ENCODE results near the gene NDUFB7.
"Not testable (repeated sequence)": the region's sequence is repeated elsewhere in the genome, so short reads cannot be mapped to it uniquely, and the experiment has no call there.

Gene NDUFB7

DNA sequence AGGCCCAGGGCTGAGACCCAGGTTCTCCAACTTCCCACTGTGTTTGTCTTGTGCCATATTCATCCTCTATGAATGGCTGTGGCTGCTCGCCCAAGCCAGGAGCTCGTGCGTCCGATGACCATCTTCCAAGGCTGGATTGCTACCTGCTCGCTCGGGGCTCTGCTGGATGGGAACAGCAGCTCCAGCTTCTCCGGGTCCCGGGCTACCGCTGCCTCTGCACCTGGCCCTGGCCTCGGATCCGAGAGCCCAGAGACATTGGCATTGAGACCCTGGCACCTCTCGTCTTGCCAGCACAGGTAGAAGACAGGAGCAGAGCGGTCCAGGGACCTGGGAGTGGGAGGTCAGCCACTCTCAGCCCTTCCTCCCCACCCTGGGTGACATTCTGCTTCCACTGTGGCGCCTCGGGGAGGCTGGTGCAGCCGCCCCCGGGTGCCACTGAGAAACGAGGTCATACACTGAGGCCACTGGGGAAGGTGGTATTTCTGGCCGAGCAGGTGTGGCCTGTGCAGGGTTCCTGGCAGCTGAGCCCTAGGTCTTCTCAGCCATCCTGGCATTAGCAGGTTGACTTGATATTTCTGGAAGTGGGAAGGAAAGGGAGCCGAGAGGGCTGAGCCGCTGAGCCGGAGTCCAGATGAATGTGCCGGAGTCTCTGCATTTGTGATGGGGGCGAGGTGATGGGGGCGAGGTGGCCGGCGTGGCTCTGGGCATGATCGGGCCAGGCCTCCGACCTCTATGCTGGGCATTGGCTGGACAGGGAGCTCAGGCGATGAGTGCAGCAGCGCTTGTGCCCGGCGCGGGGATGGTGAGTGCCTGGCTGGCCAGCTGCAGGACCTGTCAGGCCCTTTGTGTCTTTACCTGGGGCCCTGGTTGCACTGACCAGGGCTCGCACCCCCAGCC, 18.6 kb downstream of the NDUFB7 start:
- no peak for DNase-seq

DNA sequence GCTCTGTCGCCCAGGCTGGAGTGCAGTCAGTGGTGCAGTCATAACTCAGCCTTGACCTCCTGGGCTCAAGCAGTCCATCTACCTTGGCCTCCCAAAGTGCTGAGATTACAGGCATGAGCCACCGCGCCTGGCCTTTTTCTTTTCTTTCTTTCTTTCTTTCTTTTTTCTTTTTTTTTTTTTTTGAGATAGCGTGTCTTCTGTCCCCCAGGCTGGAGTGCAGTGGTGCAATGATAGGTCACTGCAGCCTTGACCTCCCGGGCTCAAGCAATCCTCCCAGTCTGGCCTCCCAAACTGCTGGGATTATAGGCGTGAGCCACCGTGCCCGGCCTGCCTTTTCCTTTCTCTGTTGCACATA, 19.9 kb downstream of the NDUFB7 start:
- not testable (repeated sequence) for DNase-seq

DNA sequence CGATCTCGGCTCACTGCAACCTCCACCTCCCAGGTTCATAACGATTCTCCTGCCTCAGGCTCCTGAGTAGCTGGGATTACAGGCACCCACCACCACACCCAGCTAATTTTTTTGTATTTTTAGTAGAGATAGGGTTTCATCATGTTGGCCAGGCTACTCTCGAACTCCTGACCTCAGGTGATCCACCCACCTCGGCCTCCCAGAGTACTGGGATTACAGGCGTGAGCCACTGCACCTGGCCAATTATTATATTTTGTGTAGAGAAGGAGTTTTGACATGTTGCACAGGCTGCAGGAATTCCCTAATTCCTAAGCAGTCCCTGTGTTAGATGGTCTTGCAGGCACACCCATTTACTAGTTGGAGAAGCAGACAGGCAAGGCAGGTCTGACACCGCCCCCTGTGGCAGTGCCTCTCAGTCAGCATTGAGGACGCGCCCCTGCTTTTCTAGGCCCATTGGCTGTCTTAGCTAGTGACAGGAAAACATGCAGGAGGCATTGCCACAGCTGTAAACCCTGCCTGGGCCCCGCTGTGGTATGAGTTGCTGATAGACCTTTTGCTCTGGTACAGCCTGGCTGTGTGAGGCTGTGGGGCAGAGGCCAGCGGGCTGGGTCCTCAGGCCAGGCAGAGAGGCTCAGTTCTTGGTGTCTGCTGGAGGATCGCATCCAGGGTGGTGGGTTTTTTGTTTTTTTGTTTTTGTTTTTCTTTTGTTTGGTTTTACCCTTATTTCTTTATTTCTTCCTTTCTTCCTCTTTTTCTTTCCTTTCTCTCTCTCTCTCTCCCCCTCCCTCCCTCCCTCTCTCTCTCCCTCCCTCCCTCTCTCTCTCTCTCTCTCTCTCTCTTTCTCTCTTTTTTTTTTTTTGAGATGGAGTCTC, 20.5 kb downstream of the NDUFB7 start:
- peak; percentile 84 for DNase-seq

DNA sequence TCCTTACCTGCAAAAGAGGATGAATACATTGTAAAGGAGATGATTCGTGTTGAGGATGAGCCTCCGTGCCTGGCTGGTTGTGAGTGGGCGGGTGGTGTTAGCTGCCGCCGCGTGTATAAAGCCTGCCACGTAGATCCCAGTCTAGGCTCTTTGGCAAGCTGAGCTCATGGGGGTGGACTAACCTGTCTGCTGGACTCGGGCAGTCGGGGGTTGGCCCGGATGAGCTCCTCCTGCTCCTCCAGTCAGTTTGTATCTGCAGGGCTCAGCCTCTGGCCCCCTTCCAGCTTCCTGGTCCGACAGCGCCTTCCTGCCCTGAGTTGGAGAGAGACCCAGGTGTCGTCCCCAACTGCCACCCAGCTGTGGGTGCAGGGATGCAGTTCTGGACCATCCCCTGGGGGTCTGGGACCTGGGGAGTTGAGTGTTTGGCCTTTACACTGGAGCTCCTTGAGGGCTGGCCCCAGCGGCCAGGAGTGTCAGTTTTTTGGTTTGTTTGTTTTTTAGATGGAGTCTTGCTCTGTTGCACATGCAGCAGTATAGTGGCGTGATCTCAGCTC, 21.6 kb downstream of the NDUFB7 start:
- DNase-seq = no peak

DNA sequence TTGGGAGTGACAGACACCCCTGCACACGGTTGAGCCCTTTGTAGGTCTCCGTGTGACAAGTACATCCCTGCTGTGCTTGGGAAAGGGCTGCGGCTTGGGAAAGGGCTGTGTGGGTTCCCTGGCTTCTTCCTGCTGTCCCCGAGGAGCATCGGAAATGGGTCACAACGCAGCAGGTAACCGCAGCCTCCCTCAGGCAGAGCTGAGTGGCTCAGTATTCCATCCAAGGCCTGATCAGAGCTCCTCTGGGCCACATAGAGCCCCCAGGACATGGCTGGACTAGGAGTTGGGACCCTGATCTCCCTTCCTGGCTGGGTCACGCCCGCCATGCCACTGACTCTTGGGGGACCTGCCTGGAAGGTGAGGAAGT, 26.2 kb downstream of the NDUFB7 start:
- DNase-seq = no peak

DNA sequence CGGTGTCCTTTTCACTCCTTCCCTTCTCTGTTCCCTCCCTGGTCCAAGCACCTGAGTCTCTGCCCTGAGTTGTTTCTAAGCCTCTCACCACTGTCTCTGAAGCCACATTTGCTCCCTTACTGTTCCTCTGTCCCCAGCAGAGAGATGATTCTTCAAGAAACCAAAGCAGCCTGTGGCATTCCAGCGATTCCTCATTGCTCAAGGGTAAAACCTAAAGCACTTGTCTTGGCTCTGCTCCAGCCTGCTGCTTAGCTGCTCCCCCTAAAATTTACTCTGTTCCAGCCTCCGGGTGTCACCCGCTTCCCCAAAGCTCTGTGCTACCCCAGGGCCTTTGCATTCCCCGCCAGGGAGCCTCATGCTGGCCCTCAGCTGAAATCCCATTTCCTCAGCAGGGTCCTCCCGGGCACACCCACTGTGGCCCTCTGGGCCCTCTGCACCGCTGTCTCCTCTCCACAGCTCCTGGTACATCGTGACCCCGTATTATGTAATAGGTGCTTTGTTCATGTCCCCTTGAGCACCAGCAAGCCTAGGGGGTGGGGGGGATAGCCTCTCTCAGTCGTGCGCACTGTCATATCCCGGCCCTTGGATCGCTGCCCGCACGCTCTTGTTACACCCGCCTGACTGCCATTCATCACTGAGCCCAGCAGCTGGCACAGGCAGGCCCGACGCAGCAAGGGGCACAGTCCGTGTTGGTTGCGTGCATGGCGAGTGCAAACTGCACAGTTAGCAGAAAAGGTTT, 26.7 kb downstream of the NDUFB7 start:
- no peak for DNase-seq

DNA sequence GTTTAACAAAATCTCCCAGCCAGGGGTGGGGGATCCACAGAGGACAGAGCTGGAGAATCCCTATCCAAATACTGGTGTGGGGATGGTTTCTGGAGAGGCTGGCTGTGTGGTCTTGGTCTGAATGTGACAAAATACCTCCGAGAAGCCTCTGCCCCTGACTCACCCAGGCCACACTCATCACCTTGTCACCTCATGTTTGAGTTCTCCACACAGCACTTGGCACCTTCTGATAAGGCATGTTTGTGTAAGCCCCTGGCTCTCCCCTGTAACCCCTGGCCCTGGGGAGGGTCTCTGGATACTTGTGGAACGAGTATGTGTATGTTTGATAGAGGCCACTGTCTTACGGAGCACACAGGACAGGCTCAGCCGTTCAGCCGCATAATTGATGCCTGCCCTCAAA, 27.8 kb downstream of the NDUFB7 start:
- DNase-seq = no peak

DNA sequence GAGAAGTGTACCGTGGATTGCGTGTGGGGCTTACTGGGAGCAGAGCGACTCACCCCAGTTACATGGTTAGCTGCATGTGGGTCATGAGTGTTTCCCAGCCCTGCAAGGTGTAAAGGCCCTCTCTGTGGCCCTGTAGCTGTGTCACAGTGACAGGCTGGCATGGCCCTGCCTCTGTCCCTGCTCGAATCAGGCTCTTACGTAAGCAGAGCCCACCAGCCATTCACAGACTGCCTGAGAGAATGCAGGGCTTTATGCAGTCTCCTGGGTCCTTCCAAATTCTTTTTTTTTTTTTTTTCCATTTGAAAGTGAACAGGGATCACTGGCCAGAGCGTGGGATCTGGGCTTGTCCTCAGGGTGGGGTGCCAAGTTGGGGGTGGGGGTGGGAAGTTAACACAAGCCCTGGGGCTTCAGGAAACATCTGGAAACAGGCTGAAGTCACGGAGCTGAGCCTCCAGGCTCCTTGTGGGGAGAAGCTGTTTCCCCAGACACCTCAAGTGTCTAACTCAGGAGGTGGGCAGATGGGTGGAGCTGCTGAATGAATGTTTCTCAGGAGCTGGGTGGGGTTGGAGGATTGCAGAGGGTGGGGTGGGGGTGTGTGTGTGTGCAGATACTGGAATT, 29.0 kb downstream of the NDUFB7 start:
- no peak for DNase-seq

DNA sequence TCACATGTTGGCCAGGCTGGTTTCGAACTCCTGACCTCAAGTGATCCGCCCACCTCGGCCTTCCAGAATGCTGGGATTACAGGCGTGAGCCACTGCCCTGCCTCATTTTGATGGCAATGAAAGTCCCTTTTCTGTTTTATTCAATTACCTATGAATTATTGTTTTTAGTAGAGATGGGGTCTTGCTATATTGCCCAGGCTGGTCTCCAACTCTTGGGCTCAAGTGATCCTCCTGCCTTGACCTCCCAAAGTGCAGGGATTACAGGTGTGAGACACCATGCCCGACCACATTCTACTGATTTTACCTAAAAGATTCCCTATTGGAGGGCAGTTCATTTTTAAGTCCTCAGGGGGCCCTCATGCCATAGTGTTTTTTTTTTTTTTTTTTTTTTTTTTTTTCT, 29.9 kb downstream of the NDUFB7 start:
- not testable (repeated sequence) for DNase-seq

DNA sequence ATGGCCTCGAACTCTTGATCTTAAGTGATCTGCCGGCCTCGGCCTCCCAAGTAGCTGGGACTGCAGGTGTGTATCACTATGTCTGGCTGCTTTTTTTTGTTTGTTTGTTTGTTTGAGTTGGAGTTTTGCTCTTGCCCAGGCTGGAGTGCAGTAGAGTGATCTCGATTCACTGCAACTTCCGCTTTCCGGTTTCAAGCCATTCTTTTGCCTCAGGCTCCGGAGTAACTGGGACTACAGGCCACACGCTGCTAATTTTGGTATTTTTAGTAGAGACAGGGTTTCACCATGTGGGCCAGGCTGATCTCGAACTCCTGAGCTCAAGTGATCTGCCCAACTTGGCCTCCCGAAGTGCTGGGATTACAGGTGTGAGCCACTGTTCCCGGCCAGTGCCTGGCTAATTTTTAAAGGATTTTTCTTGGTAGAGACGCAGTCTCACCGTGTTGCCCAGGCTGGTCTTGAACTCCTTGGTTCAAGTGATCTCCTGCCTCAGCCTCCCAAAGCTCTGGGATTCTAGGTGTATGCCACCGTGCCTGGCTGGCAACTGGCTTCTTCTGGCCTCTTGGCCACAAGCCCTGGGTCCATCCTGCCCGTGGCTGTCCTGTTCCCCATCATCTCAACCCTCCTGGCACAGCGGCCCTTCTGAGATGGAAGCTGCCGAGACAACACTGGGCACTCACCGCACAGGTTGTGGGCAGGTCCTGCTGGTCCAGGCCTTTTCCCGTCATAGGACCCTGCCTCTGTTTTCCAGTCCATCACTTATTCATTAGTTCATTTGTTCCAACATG, 30.9 kb downstream of the NDUFB7 start:
- DNase-seq = no peak

DNA sequence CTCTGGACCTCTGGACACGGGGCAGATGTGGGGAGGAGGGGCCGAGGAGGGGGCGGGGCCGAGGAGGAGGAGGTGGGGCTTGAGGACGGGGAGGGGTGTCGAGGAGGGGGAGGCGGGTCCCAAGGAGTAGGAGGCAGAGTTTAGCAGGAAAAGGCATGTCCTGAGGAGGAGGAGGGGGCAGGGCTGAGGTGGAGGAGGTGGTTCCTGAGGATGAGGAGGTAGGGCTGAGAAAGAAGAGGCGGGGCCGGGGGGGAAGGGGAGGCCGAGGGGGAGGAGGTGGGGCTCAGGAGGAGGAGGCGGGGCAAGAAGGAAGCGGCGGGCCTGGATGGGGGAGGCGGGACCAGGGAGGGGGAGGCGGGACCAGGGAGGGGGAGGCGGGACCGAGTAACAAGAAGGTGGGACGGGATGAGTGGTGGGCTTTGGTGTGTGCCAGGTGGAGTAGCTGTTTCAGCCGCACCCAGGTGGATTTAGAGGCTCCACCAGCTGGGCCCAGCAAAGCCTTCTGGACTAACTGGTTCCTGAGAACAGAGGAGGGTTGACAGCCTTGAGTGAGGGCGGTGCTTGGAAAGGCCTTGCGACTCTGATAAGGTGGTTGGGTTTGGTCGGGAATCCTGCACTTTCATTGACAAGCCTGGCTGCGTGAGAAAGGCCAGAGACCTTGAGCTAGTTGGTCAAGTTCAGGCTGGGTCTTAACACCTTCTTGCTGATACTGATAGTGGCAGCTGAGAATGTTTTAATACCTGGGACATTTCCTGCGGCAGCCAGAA, 34.8 kb downstream of the NDUFB7 start:
- peak; percentile 59 for DNase-seq

DNA sequence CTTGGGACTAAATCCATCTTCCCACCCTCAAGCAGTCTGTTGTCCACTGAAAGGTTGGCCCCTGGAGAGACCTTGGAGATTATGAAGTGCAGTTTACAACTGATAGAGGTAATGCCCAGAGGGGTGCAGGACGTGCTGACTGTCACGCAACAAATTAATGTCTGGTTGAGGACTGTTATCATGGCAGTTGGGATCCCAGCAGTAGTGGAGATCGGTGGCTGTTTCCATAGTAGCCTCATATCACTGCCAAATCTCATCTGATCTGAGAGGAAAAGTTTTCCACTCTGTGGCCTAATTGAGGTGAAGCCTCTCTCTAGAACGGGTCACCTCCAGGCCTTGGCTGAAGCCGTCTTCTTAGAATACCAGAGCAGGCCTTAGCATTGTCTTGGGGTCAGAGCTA, 38.4 kb downstream of the NDUFB7 start:
- DNase-seq = no peak

DNA sequence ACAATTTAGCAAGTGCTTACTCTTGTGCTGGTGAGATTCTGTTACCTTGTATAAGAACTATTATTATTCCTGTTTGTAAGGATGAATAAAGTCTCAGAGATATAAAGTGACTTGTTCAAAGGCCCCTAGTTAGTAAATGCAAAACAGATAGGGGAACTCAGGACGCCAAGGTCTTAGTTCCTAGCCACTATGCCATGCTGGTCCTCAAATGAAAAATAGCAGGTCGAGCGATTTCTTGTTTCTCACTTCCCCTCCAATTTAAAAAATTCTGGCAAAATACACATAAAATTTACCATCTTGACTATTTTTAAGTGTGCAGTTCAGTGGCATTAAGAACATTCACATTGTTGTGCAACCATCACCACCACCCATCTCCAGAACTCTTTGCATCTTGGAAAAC, 41.4 kb downstream of the NDUFB7 start:
- no peak for DNase-seq

DNA sequence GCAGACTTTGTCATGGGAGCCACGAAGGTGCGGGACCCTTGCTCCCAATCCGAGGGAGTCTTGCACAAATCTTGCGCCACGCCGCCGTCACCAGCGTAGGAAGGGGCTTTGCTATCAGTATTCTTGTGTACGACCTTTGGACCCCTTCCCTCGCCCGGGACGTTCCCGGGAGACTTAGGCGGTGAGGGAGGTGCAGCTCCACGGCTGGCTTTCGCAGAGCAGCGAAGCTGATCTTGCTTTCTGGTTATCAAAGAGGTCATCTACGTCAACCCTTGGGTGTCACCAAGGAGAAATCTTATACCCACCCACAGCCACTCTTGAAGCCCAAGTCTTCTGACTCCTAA, 41.9 kb downstream of the NDUFB7 start:
- peak; percentile 46 for DNase-seq

DNA sequence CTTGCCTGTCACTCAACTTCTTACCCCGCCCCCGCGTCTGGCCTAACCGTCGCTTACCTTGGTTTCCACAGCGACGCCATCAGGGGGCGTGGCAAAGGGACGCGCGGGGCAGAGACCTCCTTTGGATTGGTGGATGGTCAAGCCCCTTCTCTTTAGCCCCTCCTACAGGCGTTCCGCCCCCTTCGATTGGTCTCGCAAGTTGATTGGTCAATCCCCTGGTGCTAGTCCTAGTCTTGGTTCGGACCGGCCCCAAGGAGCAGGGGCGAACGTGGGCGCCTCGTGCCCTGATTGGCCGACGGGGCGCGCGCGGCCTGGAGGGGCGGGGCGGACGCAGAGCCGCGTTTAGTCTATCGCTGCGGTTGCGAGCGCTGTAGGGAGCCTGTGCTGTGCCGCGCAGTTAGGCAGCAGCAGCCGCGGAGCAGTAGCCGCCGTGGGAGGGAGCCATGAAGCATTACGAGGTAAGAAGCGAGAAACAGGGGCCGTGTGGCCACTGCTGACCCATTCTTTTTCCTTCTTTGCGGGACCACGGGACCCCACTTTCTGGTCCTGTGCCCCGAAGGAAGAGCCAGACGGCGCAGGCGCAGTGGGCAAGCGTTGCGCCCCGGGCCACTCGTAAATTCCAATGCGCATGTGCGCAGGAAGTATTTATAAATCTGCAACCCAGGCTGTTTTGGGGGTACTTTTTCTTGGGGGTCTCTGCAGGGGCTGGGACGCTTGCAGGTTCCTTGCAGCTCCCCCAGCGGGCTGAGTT, 42.4 kb downstream of the NDUFB7 start, which contains the start of gene TECR:
Gene TECR, plus strand, starts transcription at position 341 of the 751 bp plus-strand sequence. Its CDS starts 103 bp downstream, at position 444.
- DNase-seq = peak; percentile 100

DNA sequence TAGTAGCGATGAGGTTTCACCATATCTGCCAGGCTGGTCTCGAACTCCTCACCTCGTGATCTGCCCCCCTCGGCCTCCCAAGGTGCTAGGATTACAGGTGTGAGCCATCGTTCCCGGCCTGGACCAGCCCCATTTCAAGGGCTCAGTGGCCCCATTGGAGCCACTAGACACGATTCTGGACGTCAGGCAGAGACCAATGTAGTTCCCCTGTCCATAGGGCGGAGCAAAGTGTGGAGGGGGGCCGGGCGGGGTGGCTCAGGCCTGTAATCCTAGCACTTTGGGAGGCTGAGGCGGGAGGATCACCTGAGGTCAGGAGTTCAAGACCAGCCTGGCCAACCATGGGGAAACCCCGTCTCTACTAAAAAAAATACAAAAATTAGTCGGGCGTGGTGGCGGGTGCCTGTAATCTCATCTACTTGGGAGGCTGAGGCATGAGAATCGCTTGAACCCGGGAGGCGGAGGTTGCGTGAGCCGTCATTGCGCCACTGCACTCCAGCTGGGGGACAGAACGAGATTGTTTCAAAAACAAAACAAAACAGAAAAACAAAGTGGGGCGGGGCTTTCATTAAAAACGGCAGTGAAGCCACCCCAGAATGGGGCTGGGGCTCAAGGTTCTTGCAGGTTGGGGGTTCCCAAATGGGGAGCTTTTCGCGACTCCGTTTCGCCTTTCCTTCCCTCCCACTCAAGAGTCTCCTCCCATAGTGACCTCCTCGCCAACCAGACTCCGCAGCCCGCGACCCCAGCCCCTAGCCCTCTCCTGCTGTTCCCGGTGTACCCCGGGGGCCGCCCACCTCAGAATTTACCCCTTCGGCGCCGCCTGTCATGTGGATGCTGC, 43.2 kb downstream of the NDUFB7 start:
- DNase-seq = no peak

DNA sequence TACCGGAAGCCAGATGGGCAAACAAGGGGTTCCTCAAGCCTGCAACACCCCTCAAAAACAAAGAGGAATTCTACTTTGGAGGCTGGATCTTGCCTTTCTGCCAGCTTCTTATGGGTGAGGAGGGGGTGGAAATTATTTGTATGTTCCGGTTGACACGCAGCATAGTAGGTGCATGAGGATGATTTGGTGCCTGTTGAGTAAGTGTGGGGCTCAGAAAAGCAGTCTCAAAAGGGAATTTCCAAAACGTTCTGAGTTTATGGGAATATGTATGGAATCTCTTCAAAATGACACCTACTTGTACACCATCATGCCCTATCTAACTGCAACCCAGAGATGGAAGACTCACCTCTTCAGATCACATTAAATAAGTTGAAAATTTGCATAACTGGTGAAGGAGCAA, 45.4 kb downstream of the NDUFB7 start:
- no peak for DNase-seq

DNA sequence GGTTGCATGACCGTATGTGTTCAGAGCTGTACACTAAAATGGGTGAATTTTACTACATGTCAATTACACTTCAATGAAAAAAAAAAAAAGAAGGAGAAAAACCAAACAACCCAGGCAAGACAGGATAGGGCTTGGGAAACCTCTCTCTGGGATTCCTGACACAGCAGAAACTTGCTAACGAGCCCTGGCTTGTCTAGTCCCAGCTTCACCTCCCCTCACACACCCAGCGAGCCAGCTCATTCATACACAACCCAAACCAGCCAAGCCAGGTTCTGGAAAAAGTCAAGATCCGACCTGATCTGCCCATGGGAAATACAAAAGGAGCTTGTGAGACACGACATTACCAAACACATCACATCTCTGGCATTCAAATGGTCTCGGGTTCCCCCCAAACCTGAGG, 46.1 kb downstream of the NDUFB7 start:
- no peak for DNase-seq

DNA sequence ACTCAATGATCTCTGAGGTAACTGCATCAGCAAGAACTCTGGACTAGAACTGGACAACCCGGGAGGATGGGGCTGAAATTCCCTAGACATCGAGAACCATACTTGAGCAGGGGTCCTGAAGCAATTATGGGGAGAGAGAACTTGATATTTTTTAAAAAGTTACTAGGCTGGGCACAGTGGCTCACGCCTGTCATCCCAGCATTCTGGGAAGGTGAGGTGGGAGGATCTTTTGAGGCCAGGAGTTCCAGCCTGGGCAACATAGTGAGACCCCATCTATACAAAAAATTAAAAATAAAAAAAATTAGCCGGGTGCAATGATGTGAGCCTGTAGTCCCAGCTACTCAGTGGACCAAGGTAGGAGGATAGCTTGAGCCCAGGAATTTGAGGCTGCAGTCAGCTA, 51.3 kb downstream of the NDUFB7 start:
- no peak for DNase-seq

Data from CD4-positive, alpha-beta T cell treated with Interleukin-15 for 1 hour (primary cell).